CD14-positive monocyte (primary cell): ENCODE data around the gene LIPK. TPM values are rescaled to one million over a fixed set of nuclear protein-coding genes. Genes with fewer than 3 reads are reported as not detected.
"Not testable (repeated sequence)": the region's sequence is repeated elsewhere in the genome, so short reads cannot be mapped to it uniquely, and the experiment has no call there.

ENCODE experiments used
- DNase-seq, 3 donors: peaks; one replicate each; pipeline ENCODE4 v3.0.0-alpha.2; 2011 to 2022
- H2AFZ ChIP-seq: 2 replicates; pipeline ENCODE4 v1.6.0; 2012; ENCODE audit warnings: mild to moderate bottlenecking, low read depth, low read length, inconsistent platforms; ENCODE audit not compliant: insufficient read depth, poor library complexity, severe bottlenecking
- H3K27ac ChIP-seq, 2 donors: 1 replicate in 1 of 2; 2 replicates in 1 of 2; pipeline ENCODE4 v1.5.1; 2012 to 2013; ENCODE audit warnings: low read length in 2 of 2, control low read depth in 1 of 2, inconsistent platforms in 1 of 2, low read depth in 1 of 2, mild to moderate bottlenecking in 1 of 2
- H3K27me3 ChIP-seq, 2 donors: one replicate each; pipeline versions ENCODE4 v1.6.0 to v1.6.1; 2011 to 2013; ENCODE audit warnings: low read length in 2 of 2; ENCODE audit not compliant: control insufficient read depth in 2 of 2, insufficient read depth in 2 of 2
- H3K36me3 ChIP-seq, 2 donors: replicated peaks in 1 of 2; 1 replicate in 1 of 2; 2 replicates in 1 of 2; pipeline versions ENCODE4 v1.5.1 to v1.6.1; 2012 to 2013; ENCODE audit warnings: low read length in 2 of 2, control low read depth in 1 of 2, inconsistent platforms in 1 of 2, mild to moderate bottlenecking in 1 of 2; ENCODE audit not compliant: insufficient read depth in 2 of 2, control insufficient read depth in 1 of 2
- H3K4me1 ChIP-seq, 2 donors: 1 replicate in 1 of 2; 2 replicates in 1 of 2; pipeline versions ENCODE4 v1.5.1 to v1.6.1; 2012 to 2013; ENCODE audit warnings: low read length in 2 of 2, control low read depth in 1 of 2, inconsistent platforms in 1 of 2, mild to moderate bottlenecking in 1 of 2, moderate library complexity in 1 of 2; ENCODE audit not compliant: insufficient read depth in 2 of 2, control insufficient read depth in 1 of 2
- H3K4me2 ChIP-seq: replicated peaks from 2 replicates; pipeline ENCODE3; 2012; ENCODE audit warnings: low read length, moderate library complexity, mild to moderate bottlenecking; ENCODE audit not compliant: poor library complexity, severe bottlenecking; ENCODE audit errors: extremely low read depth
- H3K4me3 ChIP-seq, 3 experiments: fragments of 200-600 bp in 1 of 3; sonication (generic) in 1 of 3; replicated peaks in 1 of 3; 1 replicate in 2 of 3; 2 replicates in 1 of 3; pipeline ENCODE4 v1.5.1; 2011 to 2013; ENCODE audit warnings: low read length in 3 of 3, mild to moderate bottlenecking in 3 of 3, control low read depth in 2 of 3, low read depth in 2 of 3, inconsistent platforms in 1 of 3, moderate library complexity in 1 of 3
- H3K79me2 ChIP-seq: 2 replicates; pipeline ENCODE4 v1.6.0; 2012; ENCODE audit warnings: mild to moderate bottlenecking, control low read depth, inconsistent platforms, low read length, moderate library complexity; ENCODE audit not compliant: insufficient read depth
- H3K9ac ChIP-seq: 2 replicates; pipeline ENCODE4 v1.6.0; 2017; ENCODE audit warnings: low read length, mild to moderate bottlenecking; ENCODE audit not compliant: insufficient read depth, poor library complexity, severe bottlenecking
- H3K9me3 ChIP-seq, 2 donors: replicated peaks in 1 of 2; 1 replicate in 1 of 2; 2 replicates in 1 of 2; pipeline versions ENCODE4 v1.5.1 to v1.6.1; 2012 to 2013; ENCODE audit warnings: low read length in 2 of 2, control low read depth in 1 of 2; ENCODE audit not compliant: control insufficient read depth in 1 of 2, insufficient read depth in 1 of 2
- H4K20me1 ChIP-seq: 2 replicates; pipeline ENCODE4 v1.6.0; 2012; ENCODE audit warnings: mild to moderate bottlenecking, low read length, control low read depth, moderate library complexity; ENCODE audit not compliant: insufficient read depth
- H3K27ac Mint-ChIP-seq, 7 donors: one replicate each; pipeline ENCODE4 v1.8.0; 2020; ENCODE audit warnings: mild to moderate bottlenecking in 7 of 7, mixed read lengths in 7 of 7, moderate library complexity in 6 of 7, inconsistent platforms in 2 of 7
- H3K27me3 Mint-ChIP-seq, 3 donors: one replicate each; pipeline ENCODE4 v1.8.0; 2021 to 2022; ENCODE audit warnings: low read depth in 3 of 3, mild to moderate bottlenecking in 3 of 3, mixed read lengths in 3 of 3, moderate library complexity in 3 of 3, inconsistent platforms in 1 of 3
- H3K36me3 Mint-ChIP-seq, 2 donors: one replicate each; pipeline ENCODE4 v1.8.0; 2020; ENCODE audit warnings: mixed read lengths in 2 of 2, inconsistent platforms in 1 of 2, mild to moderate bottlenecking in 1 of 2
- H3K4me1 Mint-ChIP-seq: one replicate; pipeline ENCODE4 v1.8.0; 2020; ENCODE audit warnings: mild to moderate bottlenecking, mixed read lengths
- H3K4me3 Mint-ChIP-seq, 2 donors: one replicate each; pipeline ENCODE4 v1.8.0; 2020; ENCODE audit warnings: mild to moderate bottlenecking in 2 of 2, mixed read lengths in 2 of 2, moderate library complexity in 1 of 2
- H3K9me3 Mint-ChIP-seq, 7 donors: one replicate each; pipeline ENCODE4 v1.8.0; 2020 to 2022; ENCODE audit warnings: mixed read lengths in 7 of 7, mild to moderate bottlenecking in 6 of 7, moderate library complexity in 6 of 7, inconsistent platforms in 2 of 7
- WGBS: methylation state at CpG from one replicate; pipeline ENCODE4 v1.1.5; 2013; ENCODE audit warnings: missing lambda C conversion rate; ENCODE audit not compliant: insufficient coverage; 5-methylcytosine and 5-hydroxymethylcytosine counted together
- intact Hi-C, 2 donors: fragments of 100-400 bp; cut with micrococcal nuclease; formaldehyde crosslinking; loops; one replicate each; pipeline versions ENCODE4 v1.15.0 to v1.15.1; 2023
- polyA plus RNA-seq, 3 donors: library from polyadenylated mRNA; depleted of rRNA in 1 of 3; unstranded in 2 of 3; stranded (reverse) in 1 of 3; fragments of 300-500 nt in 2 of 3; fragments of >200 nt in 1 of 3; fragmentation: Illumina TruSeq in 2 of 3; gene quantifications; 1 replicate in 2 of 3; 2 replicates in 1 of 3; pipeline ENCODE4 v1.2.3, GENCODE V29; 2012 to 2021
- TF ChIP-seq, protein P1 (sequence below): fragments of 200-600 bp; IDR thresholded peaks from one replicate; pipeline ENCODE4 v1.8.0; 2022; ENCODE audit warnings: antibody characterized with exemption, mild to moderate bottlenecking

LIPK gene
- polyA plus RNA-seq, 3 donors = not detected

DNA sequence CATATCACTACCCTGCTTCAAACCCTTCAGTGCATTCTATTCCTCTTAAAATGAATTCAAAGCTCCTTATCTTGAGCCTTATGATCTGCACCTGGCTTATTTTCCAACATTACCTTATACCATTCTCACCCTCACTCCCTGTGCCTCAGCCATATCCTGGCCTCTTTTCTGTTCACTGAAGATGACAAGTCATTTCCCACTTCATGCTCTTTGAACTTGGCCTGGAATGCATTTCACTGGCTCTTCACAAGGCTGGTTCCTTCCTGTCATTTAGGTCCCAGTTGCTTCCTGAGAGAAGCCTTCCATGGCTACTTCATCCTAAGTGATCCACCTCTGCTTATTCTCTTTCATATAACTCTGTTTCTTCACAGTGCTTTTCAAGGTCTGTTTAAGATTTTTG lies 45.0 kb upstream of the LIPK start:
- no peaks in the 10 kb centered on the region for H3K9me3 ChIP-seq
- no peak overlapping the region for H3K27ac ChIP-seq
- no peak overlapping the region for H3K4me3 ChIP-seq
- H3K4me2 ChIP-seq = no peak overlapping the region
- no peaks in the 10 kb centered on the region for H3K79me2 ChIP-seq
- Mint-ChIP-seq H3K27me3 (peaks cover 0 to 3% (median 2%) of the 10 kb centered on the region in 3 donors), H3K9me3 (peaks cover 0 to 9% (median 3%) of the 10 kb centered on the region in 7 donors), H3K4me3 (no peak overlapping the region), H3K27ac (no peak overlapping the region), H3K4me1 (peaks cover 2% of the 10 kb centered on the region), H3K36me3 (no peaks in the 10 kb centered on the region)
- H2AFZ ChIP-seq = no peak overlapping the region
- TF ChIP-seq, protein P1, sequence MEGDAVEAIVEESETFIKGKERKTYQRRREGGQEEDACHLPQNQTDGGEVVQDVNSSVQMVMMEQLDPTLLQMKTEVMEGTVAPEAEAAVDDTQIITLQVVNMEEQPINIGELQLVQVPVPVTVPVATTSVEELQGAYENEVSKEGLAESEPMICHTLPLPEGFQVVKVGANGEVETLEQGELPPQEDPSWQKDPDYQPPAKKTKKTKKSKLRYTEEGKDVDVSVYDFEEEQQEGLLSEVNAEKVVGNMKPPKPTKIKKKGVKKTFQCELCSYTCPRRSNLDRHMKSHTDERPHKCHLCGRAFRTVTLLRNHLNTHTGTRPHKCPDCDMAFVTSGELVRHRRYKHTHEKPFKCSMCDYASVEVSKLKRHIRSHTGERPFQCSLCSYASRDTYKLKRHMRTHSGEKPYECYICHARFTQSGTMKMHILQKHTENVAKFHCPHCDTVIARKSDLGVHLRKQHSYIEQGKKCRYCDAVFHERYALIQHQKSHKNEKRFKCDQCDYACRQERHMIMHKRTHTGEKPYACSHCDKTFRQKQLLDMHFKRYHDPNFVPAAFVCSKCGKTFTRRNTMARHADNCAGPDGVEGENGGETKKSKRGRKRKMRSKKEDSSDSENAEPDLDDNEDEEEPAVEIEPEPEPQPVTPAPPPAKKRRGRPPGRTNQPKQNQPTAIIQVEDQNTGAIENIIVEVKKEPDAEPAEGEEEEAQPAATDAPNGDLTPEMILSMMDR = no peak
- no peak for DNase-seq
- intact Hi-C loops = no loop called here
- no peaks in the 10 kb centered on the region for H3K4me1 ChIP-seq
- H3K27me3 ChIP-seq = no peaks in the 10 kb centered on the region
- H3K9ac ChIP-seq = no peak overlapping the region
- no peaks in the 10 kb centered on the region for H3K36me3 ChIP-seq
- no peaks in the 10 kb centered on the region for H4K20me1 ChIP-seq

DNA sequence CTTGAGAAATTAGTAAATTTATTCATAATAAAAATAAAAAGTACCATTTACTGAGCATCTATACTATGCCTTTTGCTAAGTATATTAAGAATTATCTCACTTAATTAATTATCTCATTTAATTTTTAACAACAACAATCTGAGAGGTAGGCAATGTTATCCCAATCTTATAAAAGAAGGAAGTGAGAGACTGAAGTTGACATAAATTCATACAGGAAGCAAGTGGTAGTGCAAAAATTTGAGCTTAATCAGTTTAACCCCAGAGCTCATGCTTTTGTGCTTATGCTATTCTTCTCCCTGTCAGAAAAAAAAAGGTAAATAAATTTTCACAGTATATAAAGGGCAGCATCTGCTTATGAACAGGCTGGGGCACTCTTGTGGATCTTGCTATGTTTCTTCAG lies 44.5 kb upstream of the LIPK start:
- no peak overlapping the region for H3K4me3 ChIP-seq
- intact Hi-C loops = no loop called here

DNA sequence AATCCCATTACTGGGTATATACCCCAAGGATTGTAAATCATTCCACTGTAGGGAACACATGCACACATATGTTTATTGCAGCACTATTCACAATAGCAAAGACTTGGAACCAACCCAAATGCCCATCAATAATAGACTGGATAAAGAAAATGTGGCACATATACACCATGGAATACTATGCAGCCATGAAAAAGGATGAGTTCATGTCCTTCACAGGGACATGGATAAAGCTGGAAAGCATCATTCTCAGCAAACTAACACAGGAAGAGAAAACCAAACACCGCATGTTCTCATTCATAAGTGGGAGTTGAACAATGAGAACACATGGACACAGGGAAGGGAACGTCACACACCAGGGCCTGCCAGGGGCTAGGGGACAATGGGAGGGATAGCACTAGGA lies 42.9 kb upstream of the LIPK start:
- H3K9ac ChIP-seq, H3K4me1 ChIP-seq, H2AFZ ChIP-seq, H3K4me2 ChIP-seq, H3K36me3 Mint-ChIP-seq, H3K4me3 Mint-ChIP-seq, H4K20me1 ChIP-seq, H3K9me3 ChIP-seq, H3K4me1 Mint-ChIP-seq, H3K27ac ChIP-seq, H3K4me3 ChIP-seq, H3K27ac Mint-ChIP-seq, H3K9me3 Mint-ChIP-seq, H3K36me3 ChIP-seq, H3K79me2 ChIP-seq, H3K27me3 ChIP-seq, DNase-seq, intact Hi-C loops, H3K27me3 Mint-ChIP-seq: not testable (repeated sequence)
- WGBS = 100% methylated on average over 1 of the region's 2 CpGs

More for the DNA sequence above, 44.5 kb upstream of the LIPK start:
- Histone ChIP-seq H2AFZ (no peak overlapping the region), H3K9ac (no peak overlapping the region), H3K4me2 (no peak overlapping the region), H3K36me3 (no peaks in the 10 kb centered on the region), H3K27ac (no peak overlapping the region), H3K4me1 (no peaks in the 10 kb centered on the region), H4K20me1 (no peaks in the 10 kb centered on the region), H3K27me3 (no peaks in the 10 kb centered on the region), H3K9me3 (no peaks in the 10 kb centered on the region), H3K79me2 (no peaks in the 10 kb centered on the region)
- Mint-ChIP-seq H3K27me3 (peaks cover 0 to 3% (median 2%) of the 10 kb centered on the region in 3 donors), H3K4me3 (no peak overlapping the region), H3K4me1 (peaks cover 2% of the 10 kb centered on the region), H3K27ac (no peak overlapping the region), H3K9me3 (peaks cover 0 to 9% (median 3%) of the 10 kb centered on the region in 7 donors), H3K36me3 (no peaks in the 10 kb centered on the region)
- DNase-seq = no peak
- TF ChIP-seq, protein P1 = no peak
